Loucy (cell line): Measurements from ENCODE around the gene CCDC73.

Experiments
- EZH2phosphoT487 ChIP-seq: fragments of 200-600 bp; IDR thresholded peaks from 2 replicates; pipeline ENCODE4 v1.6.1; 2018; ENCODE audit warnings: antibody characterized with exemption, mild to moderate bottlenecking, moderate library complexity, borderline replicate concordance
- TF ChIP-seq, protein P1 (sequence below): fragments of 200-600 bp; sonication (generic); conservative IDR thresholded peaks from 2 replicates; pipeline ENCODE4 v1.5.1; 2014; ENCODE audit warnings: mild to moderate bottlenecking, antibody characterized with exemption, low read length

GRCh38 chr11:32836946-32837345 is 42.5 kb upstream of the CCDC73 start:
- TF ChIP-seq, protein P1, sequence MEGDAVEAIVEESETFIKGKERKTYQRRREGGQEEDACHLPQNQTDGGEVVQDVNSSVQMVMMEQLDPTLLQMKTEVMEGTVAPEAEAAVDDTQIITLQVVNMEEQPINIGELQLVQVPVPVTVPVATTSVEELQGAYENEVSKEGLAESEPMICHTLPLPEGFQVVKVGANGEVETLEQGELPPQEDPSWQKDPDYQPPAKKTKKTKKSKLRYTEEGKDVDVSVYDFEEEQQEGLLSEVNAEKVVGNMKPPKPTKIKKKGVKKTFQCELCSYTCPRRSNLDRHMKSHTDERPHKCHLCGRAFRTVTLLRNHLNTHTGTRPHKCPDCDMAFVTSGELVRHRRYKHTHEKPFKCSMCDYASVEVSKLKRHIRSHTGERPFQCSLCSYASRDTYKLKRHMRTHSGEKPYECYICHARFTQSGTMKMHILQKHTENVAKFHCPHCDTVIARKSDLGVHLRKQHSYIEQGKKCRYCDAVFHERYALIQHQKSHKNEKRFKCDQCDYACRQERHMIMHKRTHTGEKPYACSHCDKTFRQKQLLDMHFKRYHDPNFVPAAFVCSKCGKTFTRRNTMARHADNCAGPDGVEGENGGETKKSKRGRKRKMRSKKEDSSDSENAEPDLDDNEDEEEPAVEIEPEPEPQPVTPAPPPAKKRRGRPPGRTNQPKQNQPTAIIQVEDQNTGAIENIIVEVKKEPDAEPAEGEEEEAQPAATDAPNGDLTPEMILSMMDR: no peak
- no peak for TF ChIP-seq EZH2phosphoT487
